Chondrocyte (in vitro differentiated cells): Measurements from ENCODE around the gene FRAT2. TPM values are rescaled to one million over a fixed set of nuclear protein-coding genes. Genes with fewer than 3 reads are reported as not detected.

ENCODE experiments used
- DNase-seq: peaks from one replicate; pipeline ENCODE4 v3.0.0; 2021; ENCODE audit warnings: mixed read lengths, low spot score
- H3K27ac Mint-ChIP-seq: one replicate; pipeline ENCODE4 v1.8.0; 2021; ENCODE audit warnings: mild to moderate bottlenecking, moderate library complexity, mixed read lengths; ENCODE audit not compliant: unreplicated experiment
- H3K27me3 Mint-ChIP-seq: 2 replicates; pipeline ENCODE4 v1.8.0; 2021; ENCODE audit warnings: low read depth, mixed read lengths
- H3K36me3 Mint-ChIP-seq: 2 replicates; pipeline ENCODE4 v1.8.0; 2021; ENCODE audit warnings: low read depth, mixed read lengths
- H3K4me1 Mint-ChIP-seq: 2 replicates; pipeline ENCODE4 v1.8.0; 2021; ENCODE audit warnings: low read depth, mild to moderate bottlenecking, mixed read lengths
- H3K4me3 Mint-ChIP-seq: one replicate; pipeline ENCODE4 v1.8.0; 2021; ENCODE audit warnings: mild to moderate bottlenecking, moderate library complexity, mixed read lengths; ENCODE audit not compliant: unreplicated experiment
- H3K9me3 Mint-ChIP-seq: 2 replicates; pipeline ENCODE4 v1.8.0; 2021; ENCODE audit warnings: low read depth, mixed read lengths
- CTCF ChIP-seq: fragments of 200-600 bp; sonication (generic); IDR thresholded peaks from 2 replicates; pipeline ENCODE4 v1.5.0; 2021; ENCODE audit warnings: antibody characterized with exemption, mild to moderate bottlenecking, moderate library complexity
- total RNA-seq: library from RNA; stranded (reverse); gene quantifications from 3 replicates; pipeline ENCODE4 v1.2.1, GENCODE V29; 2021

Gene FRAT2
- total RNA-seq, 1 donor from 2014 or later, result 4.2 TPM

GRCh38 chr10:97311111-97311626 is 23.4 kb downstream of the FRAT2 start:
- Mint-ChIP-seq H3K27ac (no peak overlapping the region), H3K9me3 (no peaks in the 10 kb centered on the region), H3K27me3 (no peaks in the 10 kb centered on the region), H3K4me3 (no peak overlapping the region), H3K4me1 (no peaks in the 10 kb centered on the region), H3K36me3 (no peaks in the 10 kb centered on the region)
- no peak for DNase-seq
- TF ChIP-seq CTCF, result no peak

GRCh38 chr10:97307866-97308780 is 26.4 kb downstream of the FRAT2 start:
- Mint-ChIP-seq H3K4me1 (no peaks in the 10 kb centered on the region), H3K36me3 (no peaks in the 10 kb centered on the region), H3K27me3 (no peaks in the 10 kb centered on the region), H3K9me3 (no peaks in the 10 kb centered on the region), H3K27ac (no peak overlapping the region), H3K4me3 (no peak overlapping the region)
- DNase-seq, result no peak
- TF ChIP-seq CTCF, result no peak

- TF ChIP-seq CTCF, result no peak
- Mint-ChIP-seq H3K9me3 (no peaks in the 10 kb centered on the region), H3K4me1 (no peaks in the 10 kb centered on the region), H3K4me3 (no peak overlapping the region), H3K36me3 (no peaks in the 10 kb centered on the region), H3K27ac (no peak overlapping the region), H3K27me3 (no peaks in the 10 kb centered on the region)
- DNase-seq, result no peak
Measured at GRCh38 chr10:97307441-97307840, 27.1 kb downstream of the FRAT2 start.

- no peak for TF ChIP-seq CTCF
- Mint-ChIP-seq H3K27me3 (no peaks in the 10 kb centered on the region), H3K4me1 (peaks cover 7% of the 10 kb centered on the region), H3K27ac (no peak overlapping the region), H3K36me3 (no peaks in the 10 kb centered on the region), H3K4me3 (no peak overlapping the region), H3K9me3 (no peaks in the 10 kb centered on the region)
- no peak for DNase-seq
Measured at GRCh38 chr10:97302088-97302791, 32.3 kb downstream of the FRAT2 start.

GRCh38 chr10:97300980-97301379 is 33.5 kb downstream of the FRAT2 start:
- Mint-ChIP-seq H3K27ac (no peak overlapping the region), H3K9me3 (no peaks in the 10 kb centered on the region), H3K4me3 (no peak overlapping the region), H3K36me3 (no peaks in the 10 kb centered on the region), H3K4me1 (peaks cover 7% of the 10 kb centered on the region), H3K27me3 (no peaks in the 10 kb centered on the region)
- TF ChIP-seq CTCF, result no peak
- no peak for DNase-seq
